RCC 7860 (cell line): Measurements from ENCODE around the gene TMEM17.
A peak's percentile ranks its signal among the peaks of the same experiment; 100 is the strongest.

Source experiments
- DNase-seq: peaks from one replicate; pipeline ENCODE4 v3.0.0-alpha.2; 2015; ENCODE audit warnings: low spot score
- FAIRE-seq: peaks from 2 replicates; lab custom pipeline; 2012; peaks lifted over from hg19 to GRCh38; lab: Jason Lieb, UNC

Gene TMEM17

GRCh38 chr2:62512384-62512783 lies 6.4 kb upstream of the TMEM17 start:
- DNase-seq (no peak), FAIRE-seq (no peak)

- FAIRE-seq: no peak
- no peak for DNase-seq
These were observed 5.6 kb upstream of the TMEM17 start for GRCh38 chr2:62511636-62512035.

GRCh38 chr2:62506421-62506750 lies 391 bp upstream of the TMEM17 start:
- no peak for DNase-seq
- no peak for FAIRE-seq

GRCh38 chr2:62505109-62505749 lies 766 bp downstream of the TMEM17 start:
- DNase-seq (no peak), FAIRE-seq (no peak)

- no peak for FAIRE-seq
- DNase-seq: no peak
These were observed 1.3 kb downstream of the TMEM17 start for GRCh38 chr2:62504657-62505056.

- DNase-seq (no peak), FAIRE-seq (peak; percentile 38)
These were observed 4.0 kb downstream of the TMEM17 start for GRCh38 chr2:62501794-62502500.

GRCh38 chr2:62501069-62501468 lies 4.9 kb downstream of the TMEM17 start:
- DNase-seq: no peak
- FAIRE-seq: no peak

- no peak for FAIRE-seq
- no peak for DNase-seq
These were observed 6.5 kb downstream of the TMEM17 start for GRCh38 chr2:62499430-62500060.

GRCh38 chr2:62498739-62499138 lies 7.3 kb downstream of the TMEM17 start:
- DNase-seq (no peak), FAIRE-seq (peak; percentile 27)

- no peak for DNase-seq
- FAIRE-seq: no peak
These were observed 10.2 kb downstream of the TMEM17 start for GRCh38 chr2:62495761-62496160.

- DNase-seq (no peak), FAIRE-seq (no peak)
These were observed 13.9 kb downstream of the TMEM17 start for GRCh38 chr2:62492048-62492447.

- DNase-seq (no peak), FAIRE-seq (no peak)
These were observed 16.3 kb downstream of the TMEM17 start for GRCh38 chr2:62489702-62490101.

GRCh38 chr2:62489162-62489561 lies 16.8 kb downstream of the TMEM17 start:
- DNase-seq (no peak), FAIRE-seq (no peak)

- no peak for DNase-seq
- FAIRE-seq: no peak
These were observed 19.6 kb downstream of the TMEM17 start for GRCh38 chr2:62486439-62486765.

- no peak for FAIRE-seq
- DNase-seq: no peak
These were observed 20.1 kb downstream of the TMEM17 start for GRCh38 chr2:62485761-62486438.

GRCh38 chr2:62482558-62483352 lies 23.2 kb downstream of the TMEM17 start:
- FAIRE-seq (no peak), DNase-seq (no peak)

- FAIRE-seq (no peak), DNase-seq (no peak)
These were observed 26.1 kb downstream of the TMEM17 start for GRCh38 chr2:62479917-62480316.

- DNase-seq (no peak), FAIRE-seq (no peak)
These were observed 27.9 kb downstream of the TMEM17 start for GRCh38 chr2:62478093-62478580.

- no peak for FAIRE-seq
- no peak for DNase-seq
These were observed 28.4 kb downstream of the TMEM17 start for GRCh38 chr2:62477573-62477972.

GRCh38 chr2:62475172-62476011 lies 30.6 kb downstream of the TMEM17 start:
- DNase-seq: no peak
- FAIRE-seq: no peak
